GM19351 (cell line): ENCODE data around the gene GALNT6.
"Not testable (repeated sequence)": the region's sequence is repeated elsewhere in the genome, so short reads cannot be mapped to it uniquely, and the experiment has no call there.

Experiments used
- ATAC-seq: cut with Tn5 transposase; IDR thresholded peaks from one replicate; pipeline ENCODE4 v1.9.1; 2021; ENCODE audit warnings: mild to moderate bottlenecking, moderate library complexity; ENCODE audit not compliant: unreplicated experiment

The GALNT6 gene

DNA sequence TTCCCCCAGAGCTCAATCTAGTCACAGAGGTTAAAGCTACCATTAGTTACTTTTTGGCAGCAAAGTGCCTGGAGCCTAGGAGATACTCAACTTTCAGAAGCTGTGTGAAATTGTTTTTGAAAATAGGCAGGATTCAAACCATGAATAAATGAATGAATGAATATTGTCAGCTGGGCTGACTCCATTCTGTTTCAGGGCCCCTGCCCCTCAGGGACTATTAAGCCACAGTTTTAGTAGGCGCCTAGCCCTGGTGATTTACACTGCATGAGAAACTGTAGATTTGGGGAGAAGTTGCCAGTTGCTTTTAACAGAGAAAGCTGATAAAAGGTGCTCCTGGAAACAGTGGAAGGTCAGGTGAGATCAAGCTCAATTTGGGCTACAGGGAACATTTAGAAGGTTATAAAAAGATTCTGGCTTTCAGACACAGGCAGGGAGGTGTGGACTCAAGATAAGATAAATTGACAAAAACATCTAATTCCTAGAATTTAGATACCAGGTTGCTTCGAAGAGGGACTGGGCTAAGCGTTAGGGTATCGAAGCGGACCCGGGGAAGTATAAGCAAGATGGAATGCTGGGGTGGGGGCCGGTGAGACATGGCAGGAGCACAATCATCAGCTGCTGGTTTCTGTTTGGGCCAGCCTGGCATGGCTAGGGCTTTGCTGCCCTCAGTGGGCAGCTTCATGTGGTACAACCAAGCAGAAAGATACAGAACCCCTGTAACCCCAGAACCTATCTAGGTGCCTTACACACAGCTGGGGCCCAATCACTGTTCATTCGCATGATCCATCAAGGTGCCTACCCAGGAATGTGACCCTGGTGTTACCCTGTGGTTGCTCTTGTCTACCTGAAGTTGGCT lies 29.8 kb downstream of the GALNT6 start:
- no peak for ATAC-seq

- no peak for ATAC-seq
These were observed 30.9 kb downstream of the GALNT6 start for GRCh38 chr12:51360315-51360714.

DNA sequence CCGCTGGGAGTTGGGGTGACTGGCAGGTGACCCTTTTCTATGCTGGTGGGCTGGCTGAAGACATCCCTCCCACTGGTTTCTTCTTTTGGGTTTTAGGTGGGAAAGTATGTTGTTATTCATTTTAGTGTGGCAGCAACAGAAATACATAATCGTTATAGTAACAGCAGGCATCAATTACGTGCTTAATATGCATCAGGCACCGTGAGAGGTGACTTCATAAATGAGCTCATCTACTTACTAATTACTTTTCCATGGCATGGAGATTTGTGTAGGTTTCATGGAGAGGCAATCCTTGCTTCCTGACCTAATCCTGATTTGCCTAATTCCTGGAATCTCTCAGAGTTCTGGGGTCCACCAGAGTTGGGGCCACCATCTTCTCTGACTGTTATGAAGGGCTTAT lies 31.4 kb downstream of the GALNT6 start:
- no peak for ATAC-seq

GRCh38 chr12:51358496-51358895 lies 32.7 kb downstream of the GALNT6 start:
- ATAC-seq = no peak

DNA sequence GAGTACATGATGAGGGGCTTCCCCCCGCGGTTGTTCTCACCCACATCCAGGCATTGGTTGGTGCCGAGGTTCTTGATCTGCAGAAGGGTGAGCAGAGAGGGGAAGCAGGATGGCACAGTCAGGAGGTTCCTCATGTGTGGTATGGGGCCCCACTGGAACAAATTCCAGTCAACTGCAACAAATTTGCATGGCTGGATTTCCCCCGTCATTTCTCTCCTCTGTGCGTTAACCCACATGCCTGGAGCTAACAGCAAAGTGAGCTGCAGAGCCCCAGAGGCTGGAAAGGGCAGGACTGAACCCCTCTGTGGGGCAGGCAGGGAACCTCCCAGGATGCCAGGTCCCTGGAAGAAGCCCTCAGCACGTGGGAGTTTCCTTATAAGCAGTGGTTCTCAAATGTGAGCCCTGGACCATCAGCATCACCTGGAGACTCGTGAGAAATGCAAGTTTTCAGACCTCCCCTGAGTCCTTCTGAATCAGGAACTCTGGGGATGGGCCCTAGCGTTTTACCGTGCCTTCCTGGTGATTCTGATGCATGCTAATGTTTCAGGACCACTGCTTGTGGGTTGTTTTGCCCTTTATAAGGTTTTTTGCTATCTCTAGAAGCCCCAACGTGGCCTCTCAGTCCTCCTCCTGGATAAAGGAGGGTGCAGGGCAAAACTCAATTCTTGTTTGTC lies 33.7 kb downstream of the GALNT6 start:
- ATAC-seq = no peak

- ATAC-seq = no peak
These were observed 39.2 kb downstream of the GALNT6 start for GRCh38 chr12:51351913-51352532.

DNA sequence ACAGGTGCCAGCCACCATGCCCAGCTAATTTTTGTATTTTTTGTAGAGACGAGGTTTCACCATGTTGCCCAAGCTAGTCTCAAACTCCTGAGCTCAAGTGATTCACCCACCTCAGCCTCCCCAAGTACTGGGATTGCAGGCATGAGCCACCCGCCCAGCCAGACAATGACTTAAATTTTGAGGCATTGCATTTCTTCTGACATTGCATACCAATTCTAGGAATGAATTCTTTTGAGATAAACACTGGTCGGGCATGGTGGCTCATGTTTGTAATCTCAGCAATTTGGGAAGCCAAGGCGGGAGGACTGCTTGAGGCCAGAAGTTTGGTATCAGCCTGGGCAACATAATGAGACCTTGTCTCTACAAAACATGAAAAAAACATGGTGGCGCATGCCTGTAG lies 42.2 kb downstream of the GALNT6 start:
- ATAC-seq = no peak

DNA sequence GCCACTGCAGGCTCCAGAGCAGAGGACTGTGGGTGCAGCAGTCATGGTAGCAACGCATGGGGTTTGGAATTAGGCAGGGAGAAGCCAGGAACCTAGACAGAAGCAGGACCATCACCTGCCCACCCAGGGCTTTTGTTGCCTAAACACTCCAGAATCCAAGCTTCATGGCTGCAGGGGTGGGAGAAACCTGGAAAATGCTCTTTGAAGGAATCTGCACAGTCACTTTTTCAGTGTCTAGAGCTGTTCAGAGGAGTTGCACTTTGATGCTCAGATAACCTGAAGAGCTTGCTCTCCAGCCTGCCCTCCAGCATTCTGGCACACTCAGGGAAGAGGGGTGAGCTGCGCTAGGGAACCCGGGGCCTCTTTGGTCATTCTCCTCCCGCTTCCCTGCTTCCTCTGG lies 43.1 kb downstream of the GALNT6 start:
- ATAC-seq = no peak

DNA sequence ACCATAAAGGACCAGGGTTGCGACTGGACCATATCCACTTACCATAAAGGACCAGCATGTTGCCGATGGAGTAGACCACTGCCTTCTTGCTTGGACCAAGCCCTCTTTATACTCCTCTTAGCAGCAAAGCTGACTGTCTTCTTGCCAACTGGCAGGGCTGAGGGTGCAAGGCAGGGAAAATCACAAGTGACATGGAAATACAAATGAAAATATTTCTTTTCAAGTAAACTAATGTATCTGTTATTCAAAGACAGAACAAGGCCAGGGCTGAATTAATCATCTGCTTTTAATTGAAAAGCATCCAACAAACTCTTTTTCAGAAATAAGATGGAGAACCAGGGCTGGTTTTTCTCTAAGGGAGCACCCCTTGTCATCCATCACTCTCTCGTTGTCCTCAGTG lies 44.6 kb downstream of the GALNT6 start, which contains the start of gene CELA1:
Gene CELA1 (minus strand): TSS at position 99 of the 400 bp plus-strand sequence. CDS start 41 bp downstream, at position 58.
- no peak for ATAC-seq

DNA sequence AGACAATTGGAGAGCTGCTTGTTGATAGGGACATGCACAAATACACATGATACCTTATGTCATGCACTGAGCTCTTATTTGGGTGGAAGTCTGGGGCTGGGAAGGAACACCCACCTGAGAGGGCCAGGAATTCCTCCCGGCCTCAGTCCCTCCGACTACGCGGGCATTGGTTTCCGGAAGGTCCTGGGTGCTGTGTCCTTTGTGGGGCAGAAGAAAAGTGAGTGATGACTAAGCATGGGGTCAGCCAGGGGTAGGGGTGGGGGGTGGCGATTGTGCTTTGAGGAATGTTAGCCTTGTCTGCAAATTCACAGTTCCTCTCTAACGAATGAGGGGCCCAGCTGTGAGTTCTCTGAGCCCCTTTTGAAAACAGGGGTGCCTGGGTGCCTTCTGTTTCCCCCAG lies 45.5 kb downstream of the GALNT6 start:
- no peak for ATAC-seq

DNA sequence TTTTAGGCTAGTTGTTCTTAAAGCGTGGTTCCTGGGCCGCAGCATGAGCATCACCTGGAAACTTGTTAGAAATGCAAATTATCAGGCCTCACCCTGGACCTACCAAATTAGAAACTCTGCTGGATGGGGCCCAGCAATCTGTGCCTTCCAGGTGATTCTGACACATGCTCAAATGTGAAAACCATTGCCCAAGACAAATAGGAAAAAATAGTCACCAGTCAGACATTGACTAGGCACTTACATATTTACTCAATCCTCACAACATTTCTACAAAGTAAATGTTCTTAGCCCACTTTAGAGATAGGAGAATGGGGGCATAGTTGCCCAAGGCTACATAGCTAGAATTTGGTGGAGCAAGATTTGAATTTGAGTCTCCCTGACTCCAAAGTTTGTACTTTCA lies 48.0 kb downstream of the GALNT6 start:
- no peak for ATAC-seq

DNA sequence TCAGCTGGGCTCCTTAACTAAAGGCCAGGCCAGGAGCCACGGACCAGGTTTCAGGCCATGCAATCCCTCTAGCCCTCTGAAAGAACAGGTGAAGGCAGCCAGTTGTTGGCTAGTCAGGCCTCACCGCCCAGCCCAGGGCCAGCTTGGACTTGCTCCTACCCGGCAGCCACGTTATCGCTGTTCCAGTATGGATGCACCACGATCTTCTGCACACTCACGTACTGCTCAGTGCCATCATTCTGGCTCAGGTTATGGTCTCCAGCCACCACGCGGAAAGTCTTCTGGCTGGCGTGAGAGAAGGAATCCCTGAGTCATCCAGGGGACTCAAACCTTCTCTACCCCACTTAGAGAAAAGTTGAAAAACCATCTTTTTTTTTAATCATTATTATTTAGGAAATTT lies 48.8 kb downstream of the GALNT6 start:
- ATAC-seq = no peak

GRCh38 chr12:51341251-51342007 lies 49.8 kb downstream of the GALNT6 start:
- no peak for ATAC-seq

DNA sequence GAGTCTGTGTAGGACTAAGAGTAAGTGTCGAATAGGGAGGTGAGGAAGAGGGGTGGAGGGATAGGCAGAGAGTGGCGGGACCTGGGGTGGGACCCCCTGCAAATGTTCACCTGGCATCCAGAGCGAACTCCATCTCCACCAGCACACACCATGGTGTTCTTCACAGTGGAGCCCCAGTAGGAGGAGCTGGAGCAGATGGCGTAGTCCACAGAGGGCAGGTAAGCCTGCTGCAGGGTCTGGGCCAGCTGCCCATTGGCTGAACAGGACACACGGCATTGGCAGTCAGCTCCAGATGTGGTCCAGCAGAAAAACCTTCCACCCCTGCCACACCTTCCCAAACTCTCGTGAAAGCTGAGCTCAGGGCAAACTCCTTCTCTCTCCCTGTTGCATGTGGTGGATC lies 51.5 kb downstream of the GALNT6 start:
- ATAC-seq = no peak

DNA sequence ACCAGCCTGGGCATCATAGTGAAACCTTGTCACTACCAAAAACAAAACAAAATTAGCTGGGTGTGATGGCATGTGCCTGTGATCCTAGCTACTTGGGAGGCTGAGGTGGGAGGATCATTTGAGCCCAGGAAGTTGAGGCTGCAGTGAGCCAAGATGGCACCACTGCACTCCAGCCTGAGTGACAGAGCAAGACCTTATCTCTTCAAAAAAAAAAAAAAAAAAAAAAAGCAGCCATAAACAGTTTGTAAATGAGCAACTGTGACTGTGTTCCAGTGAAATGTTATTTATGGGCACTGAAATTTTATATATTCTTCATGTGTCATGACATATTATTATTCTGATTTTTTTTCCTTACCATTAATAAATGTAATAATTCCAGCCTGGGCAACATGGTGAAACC lies 53.9 kb downstream of the GALNT6 start:
- ATAC-seq = not testable (repeated sequence)

- no peak for ATAC-seq
These were observed 55.3 kb downstream of the GALNT6 start for GRCh38 chr12:51335931-51336330.

GRCh38 chr12:51334764-51335163 lies 56.4 kb downstream of the GALNT6 start:
- no peak for ATAC-seq

DNA sequence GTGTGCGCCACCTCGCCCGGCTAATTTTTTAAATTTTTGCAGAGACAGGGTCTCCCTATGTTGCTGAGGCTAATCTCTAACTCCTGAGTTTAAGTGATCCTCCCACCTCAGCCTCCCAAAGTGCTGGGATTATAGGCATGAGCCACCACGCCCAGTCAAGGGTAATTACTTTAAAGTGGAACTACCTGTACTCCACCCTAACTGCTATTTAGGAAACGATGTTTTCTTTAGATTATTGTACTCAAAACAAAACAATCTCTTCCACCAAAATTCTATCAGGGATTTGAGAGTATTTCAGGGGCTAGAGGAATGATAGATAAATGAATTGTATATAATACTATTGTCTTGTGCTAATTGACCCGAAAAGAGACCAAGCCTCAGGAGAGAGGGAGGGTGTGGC lies 57.7 kb downstream of the GALNT6 start:
- no peak for ATAC-seq

DNA sequence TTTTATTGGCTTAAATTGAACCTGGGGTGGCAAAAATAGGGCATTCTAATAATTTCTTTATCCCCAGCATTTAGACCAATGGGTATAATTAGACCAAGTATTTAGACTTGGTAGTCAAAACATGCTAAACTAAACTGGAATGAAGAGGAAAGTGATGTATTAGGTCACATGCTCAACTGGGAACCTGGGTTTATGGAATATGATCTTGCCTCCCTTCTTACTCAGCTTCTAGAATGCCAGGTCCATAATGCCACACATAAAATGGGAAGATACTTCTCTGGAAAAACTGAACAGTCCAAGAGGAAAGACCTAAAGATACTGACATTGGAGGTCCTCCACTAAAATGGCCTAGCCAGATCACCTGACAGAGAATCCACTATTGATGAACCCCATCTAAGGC lies 61.0 kb downstream of the GALNT6 start:
- ATAC-seq = no peak

- no peak for ATAC-seq
These were observed 61.5 kb downstream of the GALNT6 start for GRCh38 chr12:51329742-51330141.

- no peak for ATAC-seq
These were observed 62.6 kb downstream of the GALNT6 start for GRCh38 chr12:51328587-51328986.
